SU-DHL-6 (cell line): ENCODE results near the gene RIPOR2.
A peak's percentile ranks its signal among the peaks of the same experiment; 100 is the strongest.

Experiments used
- H2AFZ ChIP-seq: fragments of 200-600 bp; sonication (generic); 2 replicates; pipeline ENCODE4 v1.6.1; 2014; ENCODE audit warnings: low read depth, mild to moderate bottlenecking, moderate library complexity, mixed read lengths, antibody characterized with exemption, low read length; ENCODE audit not compliant: severe bottlenecking
- H3F3A ChIP-seq: fragments of 200-600 bp; shearing (Covaris generic); 2 replicates; pipeline ENCODE4 v1.6.0; 2016; ENCODE audit warnings: antibody characterized with exemption, mild to moderate bottlenecking; ENCODE audit not compliant: insufficient read depth
- H3K27ac ChIP-seq: fragments of 200-600 bp; sonication (generic); 2 replicates; pipeline ENCODE4 v1.5.1; 2016; ENCODE audit warnings: low read depth, mild to moderate bottlenecking, low read length, moderate library complexity, mixed read lengths
- H3K27me3 ChIP-seq: fragments of 200-600 bp; sonication (generic), shearing (Covaris generic); 2 replicates; pipeline ENCODE4 v1.6.0; 2014; ENCODE audit warnings: mild to moderate bottlenecking, low read length
- H3K36me3 ChIP-seq: fragments of 200-600 bp; sonication (generic); 2 replicates; pipeline ENCODE4 v1.6.1; 2014; ENCODE audit warnings: mild to moderate bottlenecking, low read length, mixed read lengths
- H3K4me2 ChIP-seq: fragments of 300-600, 200-600 bp; shearing (Covaris generic), sonication (generic); 2 replicates; pipeline ENCODE4 v1.6.0; 2014; ENCODE audit warnings: low read length, low read depth, mild to moderate bottlenecking; ENCODE audit not compliant: poor library complexity, severe bottlenecking
- H3K4me3 ChIP-seq: fragments of 200-600 bp; sonication (generic); 2 replicates; pipeline ENCODE4 v1.5.1; 2014; ENCODE audit warnings: antibody characterized with exemption, low read length, mild to moderate bottlenecking, mixed read lengths; ENCODE audit not compliant: insufficient read depth, poor library complexity, severe bottlenecking
- H3K79me2 ChIP-seq: fragments of 200-600 bp; sonication (generic); 2 replicates; pipeline ENCODE4 v1.6.1; 2014; ENCODE audit warnings: mild to moderate bottlenecking, low read length, moderate library complexity; ENCODE audit not compliant: insufficient read depth
- H3K9ac ChIP-seq: fragments of 200-600 bp; sonication (generic); 2 replicates; pipeline ENCODE4 v1.7.0; 2014; ENCODE audit warnings: mild to moderate bottlenecking, low read length
- H3K9me2 ChIP-seq: fragments of 200-600 bp; sonication (generic); replicated peaks from 2 replicates; pipeline ENCODE4 v1.6.1; 2014; ENCODE audit warnings: low read length; ENCODE audit not compliant: insufficient read depth
- H3K9me3 ChIP-seq: fragments of 200-600 bp; sonication (generic); 2 replicates; pipeline ENCODE4 v1.6.1; 2014; ENCODE audit warnings: low read length, mixed read lengths; ENCODE audit not compliant: insufficient read depth
- H4K20me1 ChIP-seq: fragments of 200-600 bp; sonication (generic); 2 replicates; pipeline ENCODE4 v1.6.1; 2014; ENCODE audit warnings: low read depth, mild to moderate bottlenecking, antibody characterized with exemption, low read length, moderate library complexity, mixed read lengths
- EZH2phosphoT487 ChIP-seq: fragments of 200-600 bp; sonication (generic), shearing (Covaris generic); conservative IDR thresholded peaks from 2 replicates; pipeline ENCODE4 v1.6.1; 2018; ENCODE audit warnings: mild to moderate bottlenecking, antibody characterized with exemption, low read length, moderate library complexity, mixed read lengths
- TF ChIP-seq, protein P1 (sequence below): fragments of 200-600 bp; sonication (generic); IDR thresholded peaks from one replicate; pipeline ENCODE4 v1.5.1; 2017; ENCODE audit warnings: antibody characterized with exemption, mild to moderate bottlenecking, low read length, moderate library complexity; ENCODE audit not compliant: insufficient read depth, poor library complexity, severe bottlenecking

The RIPOR2 gene

DNA sequence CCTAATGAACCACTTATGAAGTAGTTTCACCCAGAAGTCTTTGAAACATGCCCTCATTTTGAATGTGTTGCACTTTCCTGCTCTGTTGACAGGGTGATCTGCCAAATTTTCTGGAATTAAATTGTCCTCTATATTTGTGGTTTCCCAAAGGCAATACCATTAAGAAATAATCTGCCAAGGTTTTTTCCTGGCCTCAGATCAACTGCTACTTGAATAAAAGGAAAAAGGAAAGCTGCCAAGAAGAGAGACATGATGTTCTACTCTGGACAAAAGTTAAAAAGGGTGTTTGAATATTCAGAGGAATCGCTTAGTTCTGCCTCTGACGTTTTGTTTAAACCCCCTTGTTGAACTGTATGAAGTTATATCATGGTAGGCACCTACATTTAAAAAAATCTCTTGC is 99.7 kb downstream of the RIPOR2 start:
- H3K27ac ChIP-seq = 0 out of 2 replicates have a peak overlapping the region, but pooled peaks have one; percentile 3
- H3K9me2 ChIP-seq = no peaks in the 10 kb centered on the region
- H3F3A ChIP-seq = peaks cover 17% of the 10 kb centered on the region
- H4K20me1 ChIP-seq = no peaks in the 10 kb centered on the region
- no peak for TF ChIP-seq EZH2phosphoT487
- TF ChIP-seq, protein P1, sequence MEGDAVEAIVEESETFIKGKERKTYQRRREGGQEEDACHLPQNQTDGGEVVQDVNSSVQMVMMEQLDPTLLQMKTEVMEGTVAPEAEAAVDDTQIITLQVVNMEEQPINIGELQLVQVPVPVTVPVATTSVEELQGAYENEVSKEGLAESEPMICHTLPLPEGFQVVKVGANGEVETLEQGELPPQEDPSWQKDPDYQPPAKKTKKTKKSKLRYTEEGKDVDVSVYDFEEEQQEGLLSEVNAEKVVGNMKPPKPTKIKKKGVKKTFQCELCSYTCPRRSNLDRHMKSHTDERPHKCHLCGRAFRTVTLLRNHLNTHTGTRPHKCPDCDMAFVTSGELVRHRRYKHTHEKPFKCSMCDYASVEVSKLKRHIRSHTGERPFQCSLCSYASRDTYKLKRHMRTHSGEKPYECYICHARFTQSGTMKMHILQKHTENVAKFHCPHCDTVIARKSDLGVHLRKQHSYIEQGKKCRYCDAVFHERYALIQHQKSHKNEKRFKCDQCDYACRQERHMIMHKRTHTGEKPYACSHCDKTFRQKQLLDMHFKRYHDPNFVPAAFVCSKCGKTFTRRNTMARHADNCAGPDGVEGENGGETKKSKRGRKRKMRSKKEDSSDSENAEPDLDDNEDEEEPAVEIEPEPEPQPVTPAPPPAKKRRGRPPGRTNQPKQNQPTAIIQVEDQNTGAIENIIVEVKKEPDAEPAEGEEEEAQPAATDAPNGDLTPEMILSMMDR = no peak
- H3K4me3 ChIP-seq = no peak overlapping the region
- no peak overlapping the region for H3K9ac ChIP-seq
- peaks cover 68% of the 10 kb centered on the region for H3K36me3 ChIP-seq
- no peaks in the 10 kb centered on the region for H3K27me3 ChIP-seq
- H2AFZ ChIP-seq = no peak overlapping the region
- no peaks in the 10 kb centered on the region for H3K9me3 ChIP-seq
- H3K4me2 ChIP-seq = no peak overlapping the region
- H3K79me2 ChIP-seq = no peaks in the 10 kb centered on the region

DNA sequence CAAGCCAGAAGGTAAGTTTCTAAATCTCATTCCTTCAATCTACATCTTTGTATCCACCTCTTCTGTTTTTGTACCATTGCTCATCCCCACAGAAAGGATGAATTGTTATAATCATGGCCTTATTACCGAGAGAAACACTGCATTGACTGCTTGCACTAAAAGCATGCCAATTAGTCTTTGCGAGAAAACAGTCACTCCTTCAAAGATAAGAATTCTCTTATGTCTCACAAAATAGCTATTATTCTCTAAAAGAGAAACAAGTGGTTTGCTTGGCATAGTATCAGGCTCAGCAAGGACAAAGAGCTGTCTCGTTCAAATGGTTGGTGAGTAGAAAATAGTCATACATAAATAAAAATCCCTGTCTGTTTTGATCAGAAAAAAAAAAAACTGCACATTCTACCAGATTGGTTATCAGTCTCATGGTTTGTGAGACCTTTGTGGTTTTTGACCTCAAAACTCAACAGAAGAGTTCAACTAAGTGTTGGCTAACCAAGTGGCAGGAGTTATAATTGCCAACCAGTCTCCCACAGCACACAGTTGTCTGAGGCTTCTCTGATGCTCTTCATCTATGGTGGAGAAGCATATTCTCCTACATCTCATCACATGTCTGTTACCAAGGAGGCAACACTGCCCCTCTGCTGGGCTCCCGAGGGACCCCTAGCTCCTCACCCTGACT is 101.9 kb downstream of the RIPOR2 start:
- Histone ChIP-seq H4K20me1 (no peaks in the 10 kb centered on the region), H3K27ac (no peak overlapping the region), H2AFZ (no peak overlapping the region), H3K4me2 (no peak overlapping the region), H3K27me3 (no peaks in the 10 kb centered on the region), H3K9ac (no peak overlapping the region), H3K4me3 (no peak overlapping the region), H3K9me2 (no peaks in the 10 kb centered on the region), H3K9me3 (no peaks in the 10 kb centered on the region), H3K79me2 (no peaks in the 10 kb centered on the region), H3F3A (peaks cover 11% of the 10 kb centered on the region), H3K36me3 (peaks cover 65% of the 10 kb centered on the region)
- TF ChIP-seq, protein P1 = no peak

DNA sequence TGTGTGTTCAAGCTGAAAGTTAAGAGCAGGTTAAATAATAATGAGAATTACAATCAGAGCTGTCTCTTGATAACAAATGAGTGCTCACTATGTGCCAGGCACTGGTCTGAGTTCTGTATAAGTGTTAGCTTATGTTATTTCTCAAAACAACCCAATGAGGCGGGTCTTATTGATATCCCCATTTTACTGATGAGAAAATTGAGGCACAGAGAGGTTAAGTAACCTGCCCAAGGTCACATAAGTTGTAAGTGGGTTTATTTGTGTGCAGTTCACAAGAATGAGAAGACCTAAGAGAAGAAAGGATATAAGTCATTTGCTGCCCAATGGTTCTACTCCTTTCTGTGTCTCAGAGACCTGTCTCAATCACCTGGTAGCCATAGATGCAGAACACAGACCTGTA is 103.0 kb downstream of the RIPOR2 start:
- Histone ChIP-seq H4K20me1 (no peaks in the 10 kb centered on the region), H3K27ac (no peak overlapping the region), H3K9me2 (no peaks in the 10 kb centered on the region), H3K36me3 (peaks cover 62% of the 10 kb centered on the region), H3K79me2 (no peaks in the 10 kb centered on the region), H2AFZ (no peak overlapping the region), H3K9ac (no peak overlapping the region), H3K4me3 (no peak overlapping the region), H3K27me3 (no peaks in the 10 kb centered on the region), H3K9me3 (no peaks in the 10 kb centered on the region), H3K4me2 (no peak overlapping the region), H3F3A (peaks cover 10% of the 10 kb centered on the region)
- no peak for TF ChIP-seq EZH2phosphoT487
- TF ChIP-seq, protein P1 = no peak
